Activated CD8-positive, alpha-beta memory T cell treated with anti-CD3 and anti-CD28 coated beads, Interleukin-2, amount 50 U/mL, for 1 hour (primary cell): ENCODE results near the gene TRPM8.

ENCODE experiments used
- DNase-seq: peaks from one replicate; pipeline ENCODE4 v3.0.0-alpha.2; 2020; ENCODE audit errors: extremely low read depth

The TRPM8 gene

GRCh38 chr2:234044157-234044556, 127.0 kb downstream of the TRPM8 start:
- no peak for DNase-seq

- DNase-seq: no peak
Observed at GRCh38 chr2:234046521-234046920, 129.3 kb downstream of the TRPM8 start.

DNA sequence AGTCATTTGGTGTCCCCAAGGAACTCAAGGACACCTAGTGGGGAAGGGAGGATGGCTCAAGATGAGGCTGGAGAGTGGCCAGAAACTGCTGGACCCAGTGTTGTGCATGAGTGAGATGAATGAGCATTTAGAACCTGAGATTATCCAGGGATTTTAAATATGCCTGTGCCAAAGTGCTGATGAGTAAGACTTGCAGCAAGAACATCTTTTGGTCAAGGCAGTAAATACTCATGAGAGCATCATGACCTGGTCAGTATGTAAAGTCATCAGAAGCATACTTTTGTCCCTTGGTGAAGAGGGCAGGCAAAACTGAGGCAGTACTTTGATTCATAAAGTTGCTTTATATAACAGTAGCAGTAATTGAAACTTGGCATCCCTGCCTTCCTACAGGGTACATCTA, 130.2 kb downstream of the TRPM8 start:
- no peak for DNase-seq

DNA sequence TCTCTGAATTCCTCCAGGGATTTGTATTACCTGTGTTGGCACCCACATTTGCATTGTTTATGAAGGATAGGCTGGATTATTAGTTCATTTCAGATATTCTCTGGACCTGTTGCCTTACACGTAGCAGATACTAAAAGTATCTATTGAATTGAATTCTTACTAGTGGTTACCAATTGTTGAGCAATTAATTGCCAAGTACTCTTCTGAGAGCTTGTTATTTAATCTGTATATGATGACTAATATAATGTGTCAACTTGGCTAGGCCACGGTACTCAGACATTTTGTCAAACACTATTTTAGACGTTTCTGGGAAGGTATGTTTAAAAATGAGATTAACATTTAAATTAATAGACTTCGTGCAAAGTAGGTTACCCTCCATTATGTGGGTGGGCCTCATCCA, 130.9 kb downstream of the TRPM8 start:
- DNase-seq: no peak

- DNase-seq: no peak
Observed at GRCh38 chr2:234050455-234051135, 133.4 kb downstream of the TRPM8 start, which contains the start of gene SPP2. Gene SPP2, plus strand, starts transcription at chr2:234050702. Its CDS starts 85 bp downstream, at chr2:234050787.

DNA sequence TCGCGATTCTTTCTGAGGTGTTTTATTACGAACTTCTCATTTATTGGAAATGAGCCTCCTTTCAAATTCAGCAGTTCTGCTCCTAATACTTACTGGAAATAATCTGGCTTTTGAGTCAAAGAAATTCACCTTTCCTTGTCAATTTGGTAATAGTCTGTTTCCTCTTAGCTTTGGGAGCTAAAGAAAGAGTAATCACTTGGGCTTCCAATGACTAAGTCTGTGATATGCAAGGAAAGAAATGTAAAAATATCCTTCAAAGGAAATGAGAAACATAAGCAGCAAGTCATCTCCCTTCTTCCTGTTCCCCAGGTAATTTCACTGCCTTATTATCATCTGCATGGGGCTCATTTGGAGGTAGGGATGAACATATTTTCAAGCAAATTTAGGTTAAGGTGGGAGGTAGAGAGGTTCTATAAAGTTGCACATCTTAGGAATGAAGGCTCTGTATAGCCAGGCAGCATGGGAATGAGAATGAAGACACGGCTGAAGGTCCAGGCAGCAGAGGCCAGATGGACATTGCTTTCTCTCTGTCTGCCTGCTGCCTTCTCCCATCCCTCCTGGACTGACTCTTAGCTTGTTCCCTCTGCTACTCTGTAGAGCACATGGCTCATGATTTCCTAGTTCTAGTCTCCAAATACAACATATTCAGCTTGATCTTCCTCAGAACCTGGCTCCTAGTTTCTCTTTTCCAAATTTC, 134.3 kb downstream of the TRPM8 start:
- DNase-seq: no peak

DNA sequence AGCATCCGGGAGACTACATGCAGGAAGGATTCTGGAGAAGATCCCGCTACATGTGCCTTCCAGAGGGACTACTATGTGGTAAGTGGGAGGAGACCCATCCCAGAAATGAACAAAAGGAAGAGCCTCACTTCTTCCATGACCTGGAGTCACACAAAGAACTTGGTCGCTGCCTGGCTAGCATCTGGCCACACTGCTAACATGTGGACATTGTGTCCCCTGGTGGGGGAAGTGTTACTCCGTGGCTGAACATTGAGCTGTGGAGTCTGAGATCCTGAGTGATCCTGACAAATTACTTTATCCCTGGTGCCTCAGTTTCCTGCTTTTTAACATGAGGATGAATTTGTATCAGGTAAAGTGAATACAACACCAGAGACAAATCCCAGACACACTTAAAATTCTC, 141.7 kb downstream of the TRPM8 start:
- no peak for DNase-seq

- DNase-seq: no peak
Observed at GRCh38 chr2:234060236-234060635, 143.1 kb downstream of the TRPM8 start.

DNA sequence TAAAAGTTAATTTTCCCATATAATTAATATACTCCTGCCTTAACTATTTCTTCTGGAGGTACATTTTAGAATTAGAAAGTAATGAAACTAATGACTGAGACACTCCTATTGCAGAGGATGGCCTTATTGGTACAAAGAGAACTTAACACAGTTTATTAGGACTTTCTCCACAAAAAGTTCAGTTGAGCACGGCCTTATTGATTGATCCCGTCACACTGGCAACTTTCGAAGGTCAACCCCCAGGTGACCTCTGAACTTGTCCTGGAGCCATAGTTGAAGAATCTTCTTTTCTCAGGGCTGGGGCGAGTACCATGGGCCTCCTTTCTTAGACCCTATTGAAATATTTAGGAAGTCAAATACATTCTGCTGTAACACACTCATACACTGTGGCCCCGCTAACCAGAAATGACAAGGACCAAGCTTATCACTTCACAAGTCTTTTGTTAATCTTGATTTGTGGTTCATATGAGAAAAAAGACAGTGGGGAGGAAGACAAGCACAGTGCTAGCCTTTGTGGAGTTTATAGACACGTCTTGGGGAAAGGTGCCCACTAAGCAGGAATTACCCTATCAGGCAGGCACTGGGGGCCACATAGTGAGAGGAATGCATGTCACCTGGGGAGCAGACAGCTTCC, 144.6 kb downstream of the TRPM8 start:
- no peak for DNase-seq

- no peak for DNase-seq
Observed at GRCh38 chr2:234066587-234066986, 149.4 kb downstream of the TRPM8 start.
